ENCODE measurements around the gene UAP1L1. TPM values are rescaled to one million over a fixed set of nuclear protein-coding genes. Genes with fewer than 3 reads are reported as not detected.
A peak's percentile ranks its signal among the peaks of the same experiment; 100 is the strongest.

The UAP1L1 gene
- total and polyA plus RNA-seq, 9 of the 15 experiments (the other 6 are each of a cell fraction or from before 2014, with no cell fraction given): 0.20 to 8.6 (median 3.7) TPM

GRCh38 chr9:137070906-137071275, 6.4 kb upstream of the UAP1L1 start (continued):
- TF ChIP-seq MXD1 (CRISPR knock-in tag; IDR thresholded peaks at IDR 0.05; ENCODE audit: borderline replicate concordance, poor library complexity, severe bottlenecking) (peak; percentile 7), ZNF830 (CRISPR knock-in tag; IDR thresholded peaks at IDR 0.05) (no peak), ZNF324 (CRISPR knock-in tag; IDR thresholded peaks at IDR 0.05) (no peak), VEZF1 (CRISPR knock-in tag; IDR thresholded peaks at IDR 0.05) (peak; percentile 45), ARID1B (IDR thresholded peaks at IDR 0.05) (peak; percentile 22; the same call in 1 of the 2 replicates), ZFX (CRISPR knock-in tag; IDR thresholded peaks at IDR 0.05) (peak; percentile 77), NR2C2 (CRISPR knock-in tag; IDR thresholded peaks at IDR 0.05) (no peak), NR2C2 (tag; IDR thresholded peaks at IDR 0.05) (peak; percentile 36; the same call in 1 of the 2 replicates), ZNF76 (CRISPR knock-in tag; IDR thresholded peaks at IDR 0.05; ENCODE audit: borderline replicate concordance) (0 out of 2 replicates have a peak, but pooled peaks have one; percentile 33), TOE1 (IDR thresholded peaks at IDR 0.05; ENCODE audit: borderline replicate concordance) (peak; percentile 56; the same call in 1 of the 2 replicates), TOE1 (CRISPR knock-in tag; IDR thresholded peaks at IDR 0.05; ENCODE audit: borderline replicate concordance, low read depth) (no peak), SMARCE1 (IDR thresholded peaks at IDR 0.05) (0 out of 2 replicates have a peak, but pooled peaks have one; percentile 26), ZNF561 (CRISPR knock-in tag; conservative IDR thresholded peaks at IDR 0.05) (peak; percentile 44; the same call in 1 of the 2 replicates), SMARCA5 (IDR thresholded peaks at IDR 0.05) (0 out of 2 replicates have a peak, but pooled peaks have one; percentile 16), SMARCC2 (IDR thresholded peaks at IDR 0.05; ENCODE audit: low read depth) (0 out of 2 replicates have a peak, but pooled peaks have one; percentile 30), FUS (optimal IDR thresholded peaks at IDR 0.05; ENCODE audit: low read depth, low read length) (no peak), GABPB1 (CRISPR knock-in tag; IDR thresholded peaks at IDR 0.05) (peak; percentile 58; the same call in 1 of the 2 replicates), NEUROD1 (IDR thresholded peaks at IDR 0.05; ENCODE audit: borderline replicate concordance, low read depth, low read length, partially characterized antibody) (peak; percentile 1)
- TF ChIP-seq, protein P1, sequence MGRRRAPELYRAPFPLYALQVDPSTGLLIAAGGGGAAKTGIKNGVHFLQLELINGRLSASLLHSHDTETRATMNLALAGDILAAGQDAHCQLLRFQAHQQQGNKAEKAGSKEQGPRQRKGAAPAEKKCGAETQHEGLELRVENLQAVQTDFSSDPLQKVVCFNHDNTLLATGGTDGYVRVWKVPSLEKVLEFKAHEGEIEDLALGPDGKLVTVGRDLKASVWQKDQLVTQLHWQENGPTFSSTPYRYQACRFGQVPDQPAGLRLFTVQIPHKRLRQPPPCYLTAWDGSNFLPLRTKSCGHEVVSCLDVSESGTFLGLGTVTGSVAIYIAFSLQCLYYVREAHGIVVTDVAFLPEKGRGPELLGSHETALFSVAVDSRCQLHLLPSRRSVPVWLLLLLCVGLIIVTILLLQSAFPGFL (CRISPR knock-in tag; IDR thresholded peaks at IDR 0.05): 0 out of 2 replicates have a peak, but pooled peaks have one; percentile 51
- TF ChIP-seq, protein P2, sequence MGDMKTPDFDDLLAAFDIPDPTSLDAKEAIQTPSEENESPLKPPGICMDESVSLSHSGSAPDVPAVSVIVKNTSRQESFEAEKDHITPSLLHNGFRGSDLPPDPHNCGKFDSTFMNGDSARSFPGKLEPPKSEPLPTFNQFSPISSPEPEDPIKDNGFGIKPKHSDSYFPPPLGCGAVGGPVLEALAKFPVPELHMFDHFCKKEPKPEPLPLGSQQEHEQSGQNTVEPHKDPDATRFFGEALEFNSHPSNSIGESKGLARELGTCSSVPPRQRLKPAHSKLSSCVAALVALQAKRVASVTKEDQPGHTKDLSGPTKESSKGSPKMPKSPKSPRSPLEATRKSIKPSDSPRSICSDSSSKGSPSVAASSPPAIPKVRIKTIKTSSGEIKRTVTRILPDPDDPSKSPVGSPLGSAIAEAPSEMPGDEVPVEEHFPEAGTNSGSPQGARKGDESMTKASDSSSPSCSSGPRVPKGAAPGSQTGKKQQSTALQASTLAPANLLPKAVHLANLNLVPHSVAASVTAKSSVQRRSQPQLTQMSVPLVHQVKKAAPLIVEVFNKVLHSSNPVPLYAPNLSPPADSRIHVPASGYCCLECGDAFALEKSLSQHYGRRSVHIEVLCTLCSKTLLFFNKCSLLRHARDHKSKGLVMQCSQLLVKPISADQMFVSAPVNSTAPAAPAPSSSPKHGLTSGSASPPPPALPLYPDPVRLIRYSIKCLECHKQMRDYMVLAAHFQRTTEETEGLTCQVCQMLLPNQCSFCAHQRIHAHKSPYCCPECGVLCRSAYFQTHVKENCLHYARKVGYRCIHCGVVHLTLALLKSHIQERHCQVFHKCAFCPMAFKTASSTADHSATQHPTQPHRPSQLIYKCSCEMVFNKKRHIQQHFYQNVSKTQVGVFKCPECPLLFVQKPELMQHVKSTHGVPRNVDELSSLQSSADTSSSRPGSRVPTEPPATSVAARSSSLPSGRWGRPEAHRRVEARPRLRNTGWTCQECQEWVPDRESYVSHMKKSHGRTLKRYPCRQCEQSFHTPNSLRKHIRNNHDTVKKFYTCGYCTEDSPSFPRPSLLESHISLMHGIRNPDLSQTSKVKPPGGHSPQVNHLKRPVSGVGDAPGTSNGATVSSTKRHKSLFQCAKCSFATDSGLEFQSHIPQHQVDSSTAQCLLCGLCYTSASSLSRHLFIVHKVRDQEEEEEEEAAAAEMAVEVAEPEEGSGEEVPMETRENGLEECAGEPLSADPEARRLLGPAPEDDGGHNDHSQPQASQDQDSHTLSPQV (IDR thresholded peaks at IDR 0.05): 0 out of 2 replicates have a peak, but pooled peaks have one; percentile 39

Measured in K562 (cell line).